Islet of Langerhans (tissue), 1 donor: ENCODE data around the gene CDON.
A peak's percentile ranks its signal among the peaks of the same experiment; 100 is the strongest.

Experiments
- FAIRE-seq: peaks from one replicate; lab custom pipeline; 2011; peaks lifted over from hg19 to GRCh38; lab: Jason Lieb, UNC

CDON gene

DNA sequence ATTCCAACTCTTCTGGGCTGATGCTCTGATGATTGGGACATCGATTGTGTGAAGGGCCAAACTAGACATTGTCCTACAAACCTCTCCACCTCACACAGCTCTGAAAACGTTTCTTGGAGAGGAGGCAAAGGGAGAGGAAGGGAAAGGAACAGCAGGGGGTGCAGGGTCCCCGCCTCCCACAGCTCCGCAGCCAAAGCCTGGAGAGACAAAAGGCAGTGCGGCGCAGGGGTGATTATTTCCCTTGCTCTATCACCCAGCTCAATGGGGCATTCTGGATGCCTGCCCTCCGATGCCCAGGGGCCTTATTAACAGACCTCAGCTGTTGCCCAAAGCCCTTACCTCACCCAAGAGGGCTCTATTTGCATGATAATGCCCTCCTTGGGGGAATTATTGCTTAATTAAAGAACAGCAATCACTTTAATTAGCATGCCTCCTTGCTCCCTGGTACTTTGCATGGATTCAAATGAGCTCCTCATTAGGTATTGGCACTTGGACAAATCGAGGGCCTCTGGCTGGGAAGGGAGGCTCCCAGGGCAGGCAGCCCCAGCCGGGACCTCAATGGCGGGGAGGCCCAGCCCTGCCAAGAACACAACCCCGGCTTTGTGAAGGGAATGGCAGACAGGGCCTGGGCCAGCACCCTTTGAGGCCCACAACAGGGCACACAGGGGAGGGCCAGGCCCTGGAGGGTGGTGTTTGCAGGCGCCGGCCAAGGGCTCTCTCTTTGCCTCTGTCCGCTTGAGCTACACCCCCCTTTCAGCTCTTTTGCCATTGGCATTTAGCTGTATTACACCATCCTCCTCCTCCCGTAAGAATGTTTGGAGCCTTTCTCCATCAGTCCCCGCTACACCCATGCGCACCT is 19.8 kb upstream of the CDON start:
- no peak for FAIRE-seq

DNA sequence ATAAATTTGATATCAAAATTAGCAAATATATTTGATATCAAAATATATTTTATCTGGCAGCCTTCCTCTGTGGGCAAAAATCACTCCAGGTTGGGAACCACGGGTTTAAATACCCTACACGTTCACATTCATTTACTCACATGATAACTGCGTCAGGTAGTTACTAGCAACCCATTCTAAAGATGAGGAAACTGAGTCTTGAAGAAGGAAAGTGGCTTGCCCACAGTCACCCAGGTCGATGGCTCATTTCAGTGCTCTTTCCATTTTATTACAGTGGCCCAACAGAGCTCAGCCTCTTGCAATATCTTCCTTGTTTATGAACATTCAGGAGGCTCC is 19.2 kb upstream of the CDON start:
- FAIRE-seq, result no peak

DNA sequence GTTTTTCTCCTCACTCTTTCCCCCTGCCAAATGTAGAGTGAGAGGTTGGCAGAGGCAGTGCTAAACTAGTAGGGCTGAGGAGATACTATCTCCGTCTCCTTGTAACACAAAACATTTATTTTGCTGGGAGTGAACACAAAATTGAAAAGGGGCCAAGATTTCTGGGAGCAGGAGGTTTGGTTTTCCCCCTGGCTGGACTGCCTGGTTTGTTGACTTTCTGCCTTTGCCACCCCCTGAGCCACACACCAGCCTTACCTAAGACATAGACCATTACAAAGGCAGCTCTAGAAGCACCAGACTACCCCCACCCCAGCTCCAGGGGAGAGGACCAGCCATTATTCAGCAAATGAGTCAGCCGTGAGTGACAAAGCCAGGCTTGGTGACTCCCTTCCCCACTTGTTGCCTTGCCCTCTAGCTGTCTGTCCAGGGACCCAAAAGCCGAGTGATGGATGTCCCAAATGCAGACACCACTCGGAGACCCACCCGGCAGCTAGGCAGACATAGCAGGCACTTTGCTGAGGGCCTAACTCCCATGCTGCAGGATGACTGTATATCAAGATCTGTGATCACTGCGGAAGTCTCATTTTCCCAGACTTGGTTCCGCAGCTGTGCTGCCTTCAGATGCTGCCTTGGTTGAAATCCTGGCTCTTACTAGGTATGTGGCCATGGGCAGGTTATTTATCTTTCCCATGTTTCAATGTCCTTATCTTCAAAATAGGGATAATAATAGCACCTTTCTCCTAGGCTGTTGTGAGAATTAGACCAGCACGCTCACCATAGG is 17.7 kb upstream of the CDON start:
- no peak for FAIRE-seq

- FAIRE-seq, result no peak
Observed at GRCh38 chr11:126079621-126080124, 17.0 kb upstream of the CDON start.

DNA sequence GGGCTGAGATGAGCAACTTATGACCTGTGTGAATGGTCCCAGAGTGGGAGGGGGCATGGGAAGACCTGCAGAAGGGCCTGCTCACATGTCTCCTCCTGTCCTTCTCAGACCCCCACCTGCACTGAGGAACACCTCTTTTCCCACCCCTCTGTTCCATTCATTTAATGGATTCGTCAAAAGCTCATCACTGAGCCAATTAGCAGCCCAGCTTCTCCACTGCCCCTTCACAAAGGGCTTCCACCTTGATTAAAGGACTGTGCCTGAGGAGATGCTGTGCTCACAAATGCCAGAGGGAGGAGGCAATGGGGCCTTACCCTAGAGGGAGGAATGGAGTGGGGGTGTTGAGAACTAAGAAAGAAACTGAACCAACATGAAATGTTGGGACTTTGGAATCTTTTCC is 14.0 kb upstream of the CDON start:
- no peak for FAIRE-seq

DNA sequence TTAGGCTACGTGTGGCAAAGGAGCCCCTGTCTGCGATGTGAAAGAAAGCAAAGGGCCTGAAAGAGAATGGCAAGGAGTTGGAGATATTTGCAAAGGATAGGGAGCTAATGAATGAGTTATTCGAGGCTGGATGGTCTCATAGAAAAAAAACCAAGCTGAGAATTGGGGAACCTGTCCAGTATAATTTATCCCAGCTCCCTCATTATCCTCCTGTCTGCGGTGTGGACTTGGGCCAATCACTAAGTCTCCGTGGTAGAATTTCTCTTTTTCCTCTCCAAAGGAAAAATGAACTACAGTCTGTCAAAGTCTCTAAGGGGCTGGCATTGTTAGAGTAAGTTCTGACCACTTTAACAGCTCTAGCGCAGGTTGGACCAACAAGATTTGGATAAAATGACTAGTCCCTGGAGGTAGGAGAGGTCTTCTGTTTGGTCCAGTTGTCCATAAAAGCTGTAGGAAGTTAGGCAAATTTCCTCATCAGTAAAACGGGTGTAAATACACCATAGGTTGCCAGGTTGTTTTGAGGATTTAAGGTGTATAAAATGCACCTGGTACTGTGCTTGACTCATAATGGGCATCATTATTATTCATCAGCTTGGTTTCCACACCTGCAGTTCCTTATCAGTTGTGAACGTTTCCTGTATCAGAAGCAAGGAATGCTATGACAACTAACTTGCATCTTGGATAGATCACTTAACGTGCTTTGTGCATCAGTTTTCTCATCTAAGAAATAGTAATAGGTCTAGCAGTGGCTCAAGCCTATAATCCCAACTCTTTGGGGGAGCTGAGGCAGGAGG is 10.3 kb upstream of the CDON start:
- no peak for FAIRE-seq

DNA sequence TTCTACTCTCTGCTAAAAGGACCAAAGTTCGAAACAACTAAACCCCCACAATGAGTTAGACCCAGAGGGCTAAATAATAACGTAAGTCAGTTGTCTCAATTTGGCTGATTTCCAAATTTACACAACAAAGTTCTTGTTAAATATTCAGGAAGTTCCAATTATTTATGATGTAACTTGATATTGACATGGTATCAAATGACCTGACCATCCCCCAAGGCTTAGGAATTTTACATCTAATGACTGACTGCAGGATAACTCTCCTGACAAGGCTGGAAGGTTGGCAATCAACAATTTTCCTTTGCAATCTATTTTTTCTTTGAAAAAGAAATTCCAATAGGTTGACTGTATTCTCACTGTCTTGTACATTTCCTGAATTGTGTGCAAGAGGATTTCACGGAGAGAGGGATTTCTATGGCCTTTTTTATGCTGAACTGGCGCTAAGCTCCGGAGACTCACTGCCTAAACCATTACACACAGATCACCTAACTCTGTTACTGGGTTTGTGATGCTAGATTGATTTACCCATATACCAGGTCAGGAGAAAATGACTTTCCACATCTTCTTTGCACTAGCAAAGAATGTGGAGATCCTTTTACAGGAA is 9.6 kb upstream of the CDON start:
- no peak for FAIRE-seq

DNA sequence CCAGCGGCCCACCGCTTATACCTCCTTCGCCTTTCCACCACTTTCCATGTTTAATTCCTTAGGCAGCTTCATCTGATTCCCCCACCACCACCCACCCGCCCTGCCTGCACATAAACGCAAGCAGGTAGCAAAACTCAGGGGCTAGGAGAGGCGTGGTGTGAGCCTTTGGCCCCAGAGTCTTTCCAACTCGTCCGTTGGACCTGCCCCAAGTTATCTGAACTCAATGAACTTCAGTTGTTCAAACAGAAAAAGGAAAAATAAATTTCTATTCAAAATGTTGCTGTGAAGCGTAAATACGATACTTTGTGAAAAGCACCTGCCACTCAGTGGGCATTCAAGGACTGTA is 814 bp upstream of the CDON start:
- no peak for FAIRE-seq

- FAIRE-seq, result peak; percentile 41
Observed at GRCh38 chr11:126061707-126062678, 673 bp downstream of the CDON start.

- FAIRE-seq, result peak; percentile 64
Observed at GRCh38 chr11:126060757-126061171, 1.9 kb downstream of the CDON start.

DNA sequence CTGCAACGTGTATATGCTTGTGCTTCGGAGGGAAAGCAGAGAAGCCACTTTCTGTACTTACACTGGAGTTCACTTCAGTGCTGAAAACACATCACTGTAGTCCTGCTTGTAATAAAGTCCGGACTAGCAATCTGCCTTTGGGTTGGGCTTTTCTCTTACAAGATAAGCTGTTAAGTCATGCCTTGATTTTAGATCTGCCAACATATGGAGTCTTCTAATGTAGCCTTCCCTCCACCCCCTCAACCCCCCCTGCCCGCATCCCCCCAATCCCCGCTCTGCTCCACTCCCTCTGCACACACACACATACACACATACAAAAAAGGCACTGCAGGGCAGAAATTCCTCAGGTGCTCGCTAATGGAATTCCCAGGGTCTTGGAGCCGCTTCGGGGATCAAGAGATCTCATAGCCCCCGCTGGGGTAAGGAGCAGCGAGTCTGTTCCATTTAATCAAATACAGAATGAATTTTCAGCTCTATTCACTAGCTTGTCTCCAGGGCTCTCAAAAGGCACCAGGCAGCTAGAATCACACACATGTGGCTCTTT is 3.4 kb downstream of the CDON start:
- no peak for FAIRE-seq

GRCh38 chr11:126058105-126058874 is 4.4 kb downstream of the CDON start:
- no peak for FAIRE-seq

- no peak for FAIRE-seq
Observed at GRCh38 chr11:126054882-126055281, 7.8 kb downstream of the CDON start.

GRCh38 chr11:126054408-126054807 is 8.3 kb downstream of the CDON start:
- FAIRE-seq, result no peak

- FAIRE-seq, result no peak
Observed at GRCh38 chr11:126053415-126054286, 9.0 kb downstream of the CDON start.

GRCh38 chr11:126051117-126051516 is 11.5 kb downstream of the CDON start:
- FAIRE-seq, result no peak

GRCh38 chr11:126049159-126049558 is 13.5 kb downstream of the CDON start:
- FAIRE-seq, result no peak

- FAIRE-seq, result no peak
Observed at GRCh38 chr11:126048197-126048596, 14.5 kb downstream of the CDON start.

DNA sequence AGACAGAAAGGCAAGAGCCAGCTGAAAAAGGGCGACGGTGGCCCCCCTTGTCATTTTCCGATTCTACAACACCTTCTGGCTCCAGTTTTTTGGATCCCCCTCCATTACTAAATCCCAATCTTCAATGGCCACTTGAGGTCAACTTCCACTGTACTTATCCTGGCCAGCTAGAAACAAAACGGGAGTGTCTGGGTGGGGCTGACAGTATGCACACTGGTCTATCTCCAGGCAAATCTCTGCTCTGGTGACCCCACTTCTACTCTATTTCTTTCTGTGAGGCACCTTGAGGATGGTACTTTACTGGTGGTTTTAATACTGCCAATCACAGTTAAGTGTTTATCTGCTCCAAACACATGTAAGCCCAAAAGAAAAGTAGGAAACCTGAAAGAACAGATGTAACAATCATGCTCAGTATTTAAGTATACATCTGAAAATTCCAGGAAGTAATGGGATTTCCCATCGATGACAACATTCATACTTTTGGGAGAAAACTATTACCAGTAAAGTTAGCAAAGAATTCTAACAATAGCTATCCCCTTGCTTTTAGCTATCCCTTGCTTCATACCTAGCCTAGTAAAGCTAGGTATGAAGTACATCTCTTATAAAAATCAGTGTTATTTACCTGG is 16.0 kb downstream of the CDON start:
- FAIRE-seq, result no peak
